WTC11 (cell line): ENCODE measurements around the gene ECSCR. TPM values are rescaled to one million over a fixed set of nuclear protein-coding genes. Genes with fewer than 3 reads are reported as not detected.

Experiments
- ATAC-seq: fragments of 200-7000 bp; cut with Tn5 transposase; 2 replicates; pipeline ENCODE4 v1.10.0; 2021; ENCODE audit warnings: mild to moderate bottlenecking, moderate library complexity
- CTCF ChIA-PET: fragments of 300-600 bp; sonication (Branson Sonifier 250); formaldehyde crosslinking; loops from one replicate; lab custom pipeline; 2021; ENCODE audit warnings: antibody characterized with exemption; lab: Charles Lee
- POLR2A ChIA-PET: fragments of 350-600 bp; sonication (Branson Sonifier 250); formaldehyde crosslinking; loops from one replicate; lab custom pipeline; 2021; ENCODE audit warnings: antibody characterized with exemption; lab: Charles Lee
- DNase-seq: peaks from one replicate; pipeline ENCODE4 v3.0.0; 2021; ENCODE audit warnings: low spot score
- H3K27ac Mint-ChIP-seq: 2 replicates; pipeline ENCODE4 v1.8.0; 2021; ENCODE audit warnings: mixed read lengths
- H3K27me3 Mint-ChIP-seq: 2 replicates; pipeline ENCODE4 v1.8.0; 2021; ENCODE audit warnings: low read depth, mild to moderate bottlenecking, moderate library complexity, mixed read lengths
- H3K36me3 Mint-ChIP-seq: 2 replicates; pipeline ENCODE4 v1.8.0; 2021; ENCODE audit warnings: mixed read lengths
- H3K4me1 Mint-ChIP-seq: 2 replicates; pipeline ENCODE4 v1.8.0; 2022; ENCODE audit warnings: mixed read lengths
- H3K4me3 Mint-ChIP-seq: 2 replicates; pipeline ENCODE4 v1.8.0; 2021; ENCODE audit warnings: mild to moderate bottlenecking, moderate library complexity, mixed read lengths
- H3K9me3 Mint-ChIP-seq: 2 replicates; pipeline ENCODE4 v1.8.0; 2021; ENCODE audit warnings: mixed read lengths
- GRHL2 ChIP-seq: fragments of 250-450 bp; sonication (Bioruptor Pico); IDR thresholded peaks from 2 replicates; pipeline ENCODE4 v1.8.0; 2022; ENCODE audit warnings: mild to moderate bottlenecking, moderate library complexity; ENCODE audit not compliant: insufficient replicate concordance, severe bottlenecking
- MYBL2 ChIP-seq: sonication (generic); formaldehyde crosslinking; IDR thresholded peaks from 2 replicates; pipeline ENCODE4 v1.8.1; 2023; ENCODE audit warnings: mild to moderate bottlenecking, moderate library complexity, missing genetic modification reagents
- OVOL2 ChIP-seq: fragments of 250-450 bp; sonication (Bioruptor Pico); IDR thresholded peaks from 2 replicates; pipeline ENCODE4 v1.9.0; 2021; ENCODE audit warnings: mild to moderate bottlenecking, borderline replicate concordance
- SMAD3 ChIP-seq: sonication (generic); formaldehyde crosslinking; IDR thresholded peaks from 2 replicates; pipeline ENCODE4 v1.8.0; 2022; ENCODE audit warnings: missing genetic modification reagents, mild to moderate bottlenecking, borderline replicate concordance
- SMAD4 ChIP-seq: sonication (generic); formaldehyde crosslinking; IDR thresholded peaks from 2 replicates; pipeline ENCODE4 v1.8.0; 2022; ENCODE audit warnings: mild to moderate bottlenecking, missing genetic modification reagents
- TP53 ChIP-seq: sonication (generic); formaldehyde crosslinking; IDR thresholded peaks from 2 replicates; pipeline ENCODE4 v1.8.1; 2023; ENCODE audit warnings: mild to moderate bottlenecking, missing genetic modification reagents
- ZNF281 ChIP-seq: sonication (generic); formaldehyde crosslinking; IDR thresholded peaks from 2 replicates; pipeline ENCODE4 v1.8.0; 2023; ENCODE audit warnings: mild to moderate bottlenecking, missing genetic modification reagents
- ZNF317 ChIP-seq: sonication (generic); formaldehyde crosslinking; IDR thresholded peaks from 2 replicates; pipeline ENCODE4 v1.8.1; 2023; ENCODE audit warnings: low read depth, mild to moderate bottlenecking, moderate library complexity, missing genetic modification reagents, borderline replicate concordance
- ZNF396 ChIP-seq: fragments of 250-450 bp; sonication (Bioruptor Pico); IDR thresholded peaks from 2 replicates; pipeline ENCODE4 v1.8.0; 2021; ENCODE audit warnings: mild to moderate bottlenecking, moderate library complexity, borderline replicate concordance
- ZNF425 ChIP-seq: fragments of 250-450 bp; sonication (Bioruptor Pico); conservative IDR thresholded peaks from 2 replicates; pipeline ENCODE4 v1.9.0; 2021; ENCODE audit warnings: mild to moderate bottlenecking
- total RNA-seq: library from RNA; stranded (reverse); gene quantifications from 3 replicates; pipeline ENCODE4 v1.2.3, GENCODE V29; 2021
- TF ChIP-seq, protein P1 (sequence below): sonication (generic); formaldehyde crosslinking; IDR thresholded peaks from 2 replicates; pipeline ENCODE4 v1.8.1; 2022; ENCODE audit warnings: missing genetic modification reagents, borderline replicate concordance
- TF ChIP-seq, protein P2 (sequence below): sonication (generic); formaldehyde crosslinking; IDR thresholded peaks from 2 replicates; pipeline ENCODE4 v1.8.0; 2023; ENCODE audit warnings: missing genetic modification reagents
- TF ChIP-seq, protein P3 (sequence below): sonication (generic); formaldehyde crosslinking; IDR thresholded peaks from 2 replicates; pipeline ENCODE4 v1.8.0; 2023; ENCODE audit warnings: missing genetic modification reagents, mild to moderate bottlenecking, borderline replicate concordance
- TF ChIP-seq, protein P4 (sequence below): sonication (generic); formaldehyde crosslinking; conservative IDR thresholded peaks from 2 replicates; pipeline ENCODE4 v1.8.1; 2022; ENCODE audit warnings: mild to moderate bottlenecking, missing genetic modification reagents
- TF ChIP-seq, protein P5 (sequence below): sonication (generic); formaldehyde crosslinking; IDR thresholded peaks from 2 replicates; pipeline ENCODE4 v1.8.1; 2022; ENCODE audit warnings: mild to moderate bottlenecking, moderate library complexity, missing genetic modification reagents

ECSCR gene
- total RNA-seq, 1 experiment from 2014 or later: 2.7 TPM

GRCh38 chr5:139413963-139414362, 48.6 kb downstream of the ECSCR start (continued):
- TF ChIP-seq, protein P1, sequence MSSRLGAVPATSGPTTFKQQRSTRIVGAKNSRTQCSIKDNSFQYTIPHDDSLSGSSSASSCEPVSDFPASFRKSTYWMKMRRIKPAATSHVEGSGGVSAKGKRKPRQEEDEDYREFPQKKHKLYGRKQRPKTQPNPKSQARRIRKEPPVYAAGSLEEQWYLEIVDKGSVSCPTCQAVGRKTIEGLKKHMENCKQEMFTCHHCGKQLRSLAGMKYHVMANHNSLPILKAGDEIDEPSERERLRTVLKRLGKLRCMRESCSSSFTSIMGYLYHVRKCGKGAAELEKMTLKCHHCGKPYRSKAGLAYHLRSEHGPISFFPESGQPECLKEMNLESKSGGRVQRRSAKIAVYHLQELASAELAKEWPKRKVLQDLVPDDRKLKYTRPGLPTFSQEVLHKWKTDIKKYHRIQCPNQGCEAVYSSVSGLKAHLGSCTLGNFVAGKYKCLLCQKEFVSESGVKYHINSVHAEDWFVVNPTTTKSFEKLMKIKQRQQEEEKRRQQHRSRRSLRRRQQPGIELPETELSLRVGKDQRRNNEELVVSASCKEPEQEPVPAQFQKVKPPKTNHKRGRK: no peak
- no peak for TF ChIP-seq GRHL2 (CRISPR knock-in tag)
- no peak for TF ChIP-seq SMAD4 (CRISPR knock-in tag)

DNA sequence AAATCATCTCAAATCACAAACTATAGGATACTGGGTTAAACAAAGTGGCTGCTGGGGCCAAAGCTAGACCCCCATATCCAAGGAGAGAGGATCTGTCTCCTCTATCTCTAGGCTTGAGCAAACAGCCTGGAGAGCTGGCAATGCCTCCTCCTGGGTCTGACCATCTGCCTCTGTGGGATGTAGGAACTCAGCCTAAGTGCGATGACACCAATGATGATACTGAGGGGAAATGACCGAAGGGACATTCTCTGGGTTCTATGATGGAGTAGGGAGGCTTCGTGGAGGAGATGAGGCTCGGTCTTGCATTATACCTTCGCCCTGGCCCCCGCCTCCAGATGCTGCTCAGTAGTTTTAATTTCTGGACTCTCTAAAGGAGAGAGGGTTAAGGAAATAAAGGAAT, 49.4 kb downstream of the ECSCR start:
- no peak overlapping the region for H3K27ac Mint-ChIP-seq

More for the DNA sequence above, 49.4 kb downstream of the ECSCR start:
- Mint-ChIP-seq H3K4me3 (no peak overlapping the region), H3K4me1 (no peaks in the 10 kb centered on the region), H3K36me3 (peaks cover 4% of the 10 kb centered on the region; the same call in 1 of the 2 replicates), H3K27me3 (no peaks in the 10 kb centered on the region), H3K9me3 (no peaks in the 10 kb centered on the region)
- POLR2A ChIA-PET: no interaction called here
- TF ChIP-seq ZNF396 (CRISPR knock-in tag) (no peak), SMAD3 (no peak), ZNF281 (CRISPR knock-in tag) (no peak), ZNF317 (CRISPR knock-in tag) (no peak), ZNF425 (CRISPR knock-in tag) (no peak), OVOL2 (CRISPR knock-in tag) (no peak), MYBL2 (no peak), TP53 (CRISPR knock-in tag) (no peak)
- TF ChIP-seq, protein P2, sequence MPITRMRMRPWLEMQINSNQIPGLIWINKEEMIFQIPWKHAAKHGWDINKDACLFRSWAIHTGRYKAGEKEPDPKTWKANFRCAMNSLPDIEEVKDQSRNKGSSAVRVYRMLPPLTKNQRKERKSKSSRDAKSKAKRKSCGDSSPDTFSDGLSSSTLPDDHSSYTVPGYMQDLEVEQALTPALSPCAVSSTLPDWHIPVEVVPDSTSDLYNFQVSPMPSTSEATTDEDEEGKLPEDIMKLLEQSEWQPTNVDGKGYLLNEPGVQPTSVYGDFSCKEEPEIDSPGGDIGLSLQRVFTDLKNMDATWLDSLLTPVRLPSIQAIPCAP (CRISPR knock-in tag): no peak
- TF ChIP-seq, protein P3, sequence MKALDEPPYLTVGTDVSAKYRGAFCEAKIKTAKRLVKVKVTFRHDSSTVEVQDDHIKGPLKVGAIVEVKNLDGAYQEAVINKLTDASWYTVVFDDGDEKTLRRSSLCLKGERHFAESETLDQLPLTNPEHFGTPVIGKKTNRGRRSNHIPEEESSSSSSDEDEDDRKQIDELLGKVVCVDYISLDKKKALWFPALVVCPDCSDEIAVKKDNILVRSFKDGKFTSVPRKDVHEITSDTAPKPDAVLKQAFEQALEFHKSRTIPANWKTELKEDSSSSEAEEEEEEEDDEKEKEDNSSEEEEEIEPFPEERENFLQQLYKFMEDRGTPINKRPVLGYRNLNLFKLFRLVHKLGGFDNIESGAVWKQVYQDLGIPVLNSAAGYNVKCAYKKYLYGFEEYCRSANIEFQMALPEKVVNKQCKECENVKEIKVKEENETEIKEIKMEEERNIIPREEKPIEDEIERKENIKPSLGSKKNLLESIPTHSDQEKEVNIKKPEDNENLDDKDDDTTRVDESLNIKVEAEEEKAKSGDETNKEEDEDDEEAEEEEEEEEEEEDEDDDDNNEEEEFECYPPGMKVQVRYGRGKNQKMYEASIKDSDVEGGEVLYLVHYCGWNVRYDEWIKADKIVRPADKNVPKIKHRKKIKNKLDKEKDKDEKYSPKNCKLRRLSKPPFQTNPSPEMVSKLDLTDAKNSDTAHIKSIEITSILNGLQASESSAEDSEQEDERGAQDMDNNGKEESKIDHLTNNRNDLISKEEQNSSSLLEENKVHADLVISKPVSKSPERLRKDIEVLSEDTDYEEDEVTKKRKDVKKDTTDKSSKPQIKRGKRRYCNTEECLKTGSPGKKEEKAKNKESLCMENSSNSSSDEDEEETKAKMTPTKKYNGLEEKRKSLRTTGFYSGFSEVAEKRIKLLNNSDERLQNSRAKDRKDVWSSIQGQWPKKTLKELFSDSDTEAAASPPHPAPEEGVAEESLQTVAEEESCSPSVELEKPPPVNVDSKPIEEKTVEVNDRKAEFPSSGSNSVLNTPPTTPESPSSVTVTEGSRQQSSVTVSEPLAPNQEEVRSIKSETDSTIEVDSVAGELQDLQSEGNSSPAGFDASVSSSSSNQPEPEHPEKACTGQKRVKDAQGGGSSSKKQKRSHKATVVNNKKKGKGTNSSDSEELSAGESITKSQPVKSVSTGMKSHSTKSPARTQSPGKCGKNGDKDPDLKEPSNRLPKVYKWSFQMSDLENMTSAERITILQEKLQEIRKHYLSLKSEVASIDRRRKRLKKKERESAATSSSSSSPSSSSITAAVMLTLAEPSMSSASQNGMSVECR: no peak
- TF ChIP-seq, protein P4, sequence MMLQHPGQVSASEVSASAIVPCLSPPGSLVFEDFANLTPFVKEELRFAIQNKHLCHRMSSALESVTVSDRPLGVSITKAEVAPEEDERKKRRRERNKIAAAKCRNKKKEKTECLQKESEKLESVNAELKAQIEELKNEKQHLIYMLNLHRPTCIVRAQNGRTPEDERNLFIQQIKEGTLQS (CRISPR knock-in tag): no peak
- TF ChIP-seq, protein P5, sequence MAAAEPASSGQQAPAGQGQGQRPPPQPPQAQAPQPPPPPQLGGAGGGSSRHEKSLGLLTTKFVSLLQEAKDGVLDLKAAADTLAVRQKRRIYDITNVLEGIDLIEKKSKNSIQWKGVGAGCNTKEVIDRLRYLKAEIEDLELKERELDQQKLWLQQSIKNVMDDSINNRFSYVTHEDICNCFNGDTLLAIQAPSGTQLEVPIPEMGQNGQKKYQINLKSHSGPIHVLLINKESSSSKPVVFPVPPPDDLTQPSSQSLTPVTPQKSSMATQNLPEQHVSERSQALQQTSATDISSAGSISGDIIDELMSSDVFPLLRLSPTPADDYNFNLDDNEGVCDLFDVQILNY (CRISPR knock-in tag): no peak
- ATAC-seq: no peak
- CTCF ChIA-PET: no interaction called here
- DNase-seq: no peak
